Measurements from ENCODE around the gene HASPIN. TPM values are rescaled to one million over a fixed set of nuclear protein-coding genes. Genes with fewer than 3 reads are reported as not detected.
"Not testable (repeated sequence)": the region's sequence is repeated elsewhere in the genome, so short reads cannot be mapped to it uniquely, and the experiment has no call there.

HASPIN gene
- total RNA-seq, 2 experiments from 2014 or later = 21.0 to 25.2 TPM

DNA sequence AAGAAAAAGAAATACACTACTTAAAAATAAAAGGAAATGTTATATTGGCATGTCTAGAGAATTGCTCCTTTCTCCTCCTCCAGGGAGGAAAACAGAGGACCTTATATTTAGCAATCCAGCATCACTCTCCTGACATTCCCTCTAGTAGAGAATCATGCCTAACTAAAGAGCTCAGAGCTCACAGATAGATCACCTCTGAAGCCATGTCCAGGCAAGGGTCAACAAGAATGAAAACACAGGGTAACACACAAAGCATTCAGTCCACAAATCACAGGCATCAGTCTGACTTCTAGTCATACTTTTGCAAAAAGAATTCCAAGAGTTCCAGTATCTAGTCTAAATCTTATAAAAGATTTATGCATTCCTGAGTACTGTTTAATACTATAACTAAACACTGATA lies 4.4 kb upstream of the HASPIN start:
- DNase-seq (no peak), ATAC-seq (no peak)
- POLR2A ChIA-PET = interaction anchor here (0.8 kb wide), 1 partner anchor 50 kb away, joined by 4 read pairs; the partner anchor contains the start of gene EMC6
- peaks cover 72% of the 10 kb centered on the region for H3K36me3 Mint-ChIP-seq (ENCODE audit: low read depth)
- H3K9me3 Mint-ChIP-seq (ENCODE audit: low read depth) = no peaks in the 10 kb centered on the region
- CTCF ChIA-PET = interaction anchor here (0.7 to 0.9 kb wide), 2 partner anchors 19 to 68 kb away, joined by 3 read pairs; no protein-coding TSS in a partner anchor
- peaks cover 53% of the 10 kb centered on the region for H3K4me1 Mint-ChIP-seq
- no peaks in the 10 kb centered on the region for H3K27me3 Mint-ChIP-seq
- intact Hi-C loops (cut with DNase I, micrococcal nuclease) = no loop called here
- no peak overlapping the region for H3K4me3 Mint-ChIP-seq
- H3K27ac Mint-ChIP-seq = peak overlapping the region; percentile 37

- Mint-ChIP-seq H3K36me3 (ENCODE audit: low read depth) (peaks cover 75% of the 10 kb centered on the region), H3K4me1 (peaks cover 65% of the 10 kb centered on the region), H3K27me3 (no peaks in the 10 kb centered on the region), H3K4me3 (peak overlapping the region; percentile 83), H3K27ac (peak overlapping the region; percentile 93), H3K9me3 (ENCODE audit: low read depth) (no peaks in the 10 kb centered on the region)
- no peak for ATAC-seq
- ChIA-PET CTCF (interaction anchor here (0.7 to 2.8 kb wide), 15 partner anchors 9 to 908 kb away, joined by 3 to 22 read pairs (median 4); partner anchors contain the start of gene P2RX5), POLR2A (interaction anchor here (1.0 to 2.9 kb wide), 3 partner anchors 10 to 28 kb away, joined by 3 to 13 read pairs (median 5); no protein-coding TSS in a partner anchor)
- intact Hi-C loops (cut with DNase I, micrococcal nuclease) = loop anchor here (1.0 to 10.0 kb wide), 15 partner anchors 11 to 1888 kb away; partner anchors contain the start of genes CAMKK1 (in 1 of the 2), CTNS (in 1 of the 2), CYB5D2 (in 1 of the 2) and EMC6 (in 1 of the 2)
- no peak for DNase-seq
These were observed 987 bp upstream of the HASPIN start for GRCh38 chr17:3722716-3723115.

DNA sequence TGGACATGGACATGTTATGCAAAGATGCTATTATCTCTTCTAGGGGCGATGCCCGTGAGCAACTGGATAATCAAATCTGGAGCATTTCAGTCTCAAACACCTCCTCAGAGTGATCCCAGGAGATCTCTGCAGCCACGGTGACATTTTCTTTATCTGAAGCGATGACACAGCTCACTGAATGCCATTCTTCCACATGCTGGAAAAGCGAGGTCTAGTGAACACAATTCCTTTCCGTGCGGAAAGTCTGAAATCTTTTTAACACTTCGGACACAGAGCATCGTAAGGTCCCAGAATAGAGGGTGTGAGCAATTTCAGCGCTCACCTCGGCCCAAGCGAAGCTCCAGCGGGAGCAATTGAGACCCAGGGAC lies 531 bp upstream of the HASPIN start:
- DNase-seq (no peak), ATAC-seq (peak; percentile 1)
- Mint-ChIP-seq H3K27me3 (no peaks in the 10 kb centered on the region), H3K4me1 (peaks cover 63% of the 10 kb centered on the region), H3K27ac (peak overlapping the region; percentile 93), H3K9me3 (ENCODE audit: low read depth) (no peaks in the 10 kb centered on the region), H3K36me3 (ENCODE audit: low read depth) (peaks cover 73% of the 10 kb centered on the region), H3K4me3 (peak overlapping the region; percentile 83)
- CTCF ChIA-PET = interaction anchor here (0.7 to 2.8 kb wide), 14 partner anchors 9 to 909 kb away, joined by 3 to 22 read pairs (median 5); partner anchors contain the start of gene P2RX5
- intact Hi-C loops (cut with DNase I, micrococcal nuclease) = loop anchor here (1.0 to 10.0 kb wide), 15 partner anchors 12 to 1888 kb away; partner anchors contain the start of genes CAMKK1 (in 1 of the 2), CTNS (in 1 of the 2), CYB5D2 (in 1 of the 2) and EMC6 (in 1 of the 2)
- POLR2A ChIA-PET = interaction anchor here (0.8 to 2.9 kb wide), 4 partner anchors 10 to 28 kb away, joined by 3 to 13 read pairs (median 4); no protein-coding TSS in a partner anchor

GRCh38 chr17:3724378-3725077 lies 825 bp downstream of the HASPIN start:
- peak overlapping the region; percentile 83 for H3K4me3 Mint-ChIP-seq
- no peaks in the 10 kb centered on the region for H3K27me3 Mint-ChIP-seq
- H3K36me3 Mint-ChIP-seq (ENCODE audit: low read depth) = peaks cover 65% of the 10 kb centered on the region
- intact Hi-C loops (cut with DNase I, micrococcal nuclease) = loop anchor here in 1 of 2 experiments (1.0 to 10.0 kb wide), 8 partner anchors 168 to 1890 kb away; partner anchors contain the start of genes ATP2A3, CAMKK1, CYB5D2 and PELP1
- H3K27ac Mint-ChIP-seq = peak overlapping the region; percentile 76
- CTCF ChIA-PET = interaction anchor here (1.0 to 2.8 kb wide), 5 partner anchors 13 to 122 kb away, joined by 3 to 22 read pairs (median 8); no protein-coding TSS in a partner anchor
- ATAC-seq (no peak), DNase-seq (no peak)
- no peaks in the 10 kb centered on the region for H3K9me3 Mint-ChIP-seq (ENCODE audit: low read depth)
- peaks cover 55% of the 10 kb centered on the region for H3K4me1 Mint-ChIP-seq
- POLR2A ChIA-PET = interaction anchor here (0.6 to 2.9 kb wide), 3 partner anchors 14 to 1185 kb away, joined by 3 to 13 read pairs (median 3); no protein-coding TSS in a partner anchor

GRCh38 chr17:3727041-3727440 lies 3.3 kb downstream of the HASPIN start:
- H3K27ac Mint-ChIP-seq = peak overlapping the region; percentile 63

DNA sequence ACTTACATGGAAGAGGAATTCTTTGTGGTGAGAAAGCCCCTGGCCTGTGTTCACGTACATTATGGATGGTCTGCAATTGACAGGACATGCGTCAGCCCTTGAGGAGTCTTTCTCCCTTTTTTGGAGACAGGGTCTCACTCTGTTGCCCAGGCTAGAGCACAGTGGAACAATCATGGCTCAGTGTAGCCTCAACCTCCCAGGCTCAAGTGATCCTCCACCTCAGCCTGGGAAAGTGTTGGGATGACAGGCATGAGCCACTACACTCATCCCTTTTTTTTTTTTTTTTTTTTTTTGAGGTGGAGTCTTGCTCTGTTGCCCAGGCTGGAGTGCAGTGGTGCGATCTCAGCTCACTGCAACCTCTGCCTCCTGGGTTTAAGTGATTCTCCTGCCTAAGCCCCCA lies 4.4 kb downstream of the HASPIN start:
- Mint-ChIP-seq H3K36me3 (ENCODE audit: low read depth) (peaks cover 38% of the 10 kb centered on the region), H3K4me1 (peaks cover 26% of the 10 kb centered on the region)
- intact Hi-C loops (cut with DNase I, micrococcal nuclease) = loop anchor here in 1 of 2 experiments (10.0 kb wide), 3 partner anchors 637 to 1893 kb away; partner anchors contain the start of genes PELP1, RPA1 and UBE2G1
- H3K9me3 Mint-ChIP-seq (ENCODE audit: low read depth); ATAC-seq; DNase-seq; POLR2A ChIA-PET; H3K27me3 Mint-ChIP-seq; H3K27ac Mint-ChIP-seq; H3K4me3 Mint-ChIP-seq: not testable (repeated sequence)
- CTCF ChIA-PET = interaction anchor here (0.7 to 5.2 kb wide), 4 partner anchors 10 to 117 kb away, joined by 3 to 36 read pairs (median 4); no protein-coding TSS in a partner anchor

More at GRCh38 chr17:3727041-3727440, 3.3 kb downstream of the HASPIN start:
- ChIA-PET POLR2A (interaction anchor here (0.6 to 1.7 kb wide), 2 partner anchors 9 to 16 kb away, joined by 3 to 4 read pairs; no protein-coding TSS in a partner anchor), CTCF (interaction anchor here (0.8 to 5.2 kb wide), 4 partner anchors 11 to 101 kb away, joined by 3 to 36 read pairs (median 4); no protein-coding TSS in a partner anchor)
- Mint-ChIP-seq H3K4me1 (peaks cover 33% of the 10 kb centered on the region), H3K36me3 (ENCODE audit: low read depth) (peaks cover 46% of the 10 kb centered on the region), H3K4me3 (peak overlapping the region; percentile 19), H3K27me3 (no peaks in the 10 kb centered on the region), H3K9me3 (ENCODE audit: low read depth) (no peaks in the 10 kb centered on the region)
- intact Hi-C loops (cut with DNase I, micrococcal nuclease) = loop anchor here in 1 of 2 experiments (10.0 kb wide), 3 partner anchors 638 to 1892 kb away; partner anchors contain the start of genes PELP1, RPA1 and UBE2G1
- no peak for DNase-seq
- ATAC-seq = no peak

DNA sequence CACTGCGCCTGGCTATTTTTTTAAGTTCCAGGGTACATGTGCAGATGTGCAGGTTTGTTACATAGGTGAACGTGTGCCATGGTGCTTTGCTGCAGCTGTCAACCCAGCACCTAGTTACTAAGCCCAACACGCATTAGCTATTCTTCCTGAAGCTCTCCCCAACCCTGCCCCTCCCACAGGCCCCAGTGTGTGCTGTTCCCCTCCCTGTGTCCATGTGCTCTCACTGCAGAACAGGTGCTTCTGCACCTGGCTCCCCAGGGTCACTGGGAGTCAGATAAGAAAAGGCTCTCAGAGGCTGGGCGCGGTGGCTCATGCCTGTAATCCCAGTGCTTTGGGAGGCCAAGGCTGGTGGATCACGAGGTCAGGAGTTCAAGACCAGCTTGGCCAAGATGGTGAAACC lies 6.2 kb downstream of the HASPIN start:
- Mint-ChIP-seq H3K27me3 (no peaks in the 10 kb centered on the region), H3K9me3 (ENCODE audit: low read depth) (no peaks in the 10 kb centered on the region), H3K27ac (no peak overlapping the region), H3K4me3 (no peak overlapping the region), H3K36me3 (ENCODE audit: low read depth) (peaks cover 30% of the 10 kb centered on the region), H3K4me1 (peaks cover 20% of the 10 kb centered on the region)
- no peak for DNase-seq
- CTCF ChIA-PET = interaction anchor here (1.3 to 5.2 kb wide), 3 partner anchors 8 to 47 kb away, joined by 4 to 36 read pairs (median 5); no protein-coding TSS in a partner anchor
- no peak for ATAC-seq
- intact Hi-C loops (cut with DNase I, micrococcal nuclease) = loop anchor here in 1 of 2 experiments (10.0 kb wide), 3 partner anchors 635 to 1895 kb away; partner anchors contain the start of genes PELP1, RPA1 and UBE2G1
- POLR2A ChIA-PET = no interaction called here

DNA sequence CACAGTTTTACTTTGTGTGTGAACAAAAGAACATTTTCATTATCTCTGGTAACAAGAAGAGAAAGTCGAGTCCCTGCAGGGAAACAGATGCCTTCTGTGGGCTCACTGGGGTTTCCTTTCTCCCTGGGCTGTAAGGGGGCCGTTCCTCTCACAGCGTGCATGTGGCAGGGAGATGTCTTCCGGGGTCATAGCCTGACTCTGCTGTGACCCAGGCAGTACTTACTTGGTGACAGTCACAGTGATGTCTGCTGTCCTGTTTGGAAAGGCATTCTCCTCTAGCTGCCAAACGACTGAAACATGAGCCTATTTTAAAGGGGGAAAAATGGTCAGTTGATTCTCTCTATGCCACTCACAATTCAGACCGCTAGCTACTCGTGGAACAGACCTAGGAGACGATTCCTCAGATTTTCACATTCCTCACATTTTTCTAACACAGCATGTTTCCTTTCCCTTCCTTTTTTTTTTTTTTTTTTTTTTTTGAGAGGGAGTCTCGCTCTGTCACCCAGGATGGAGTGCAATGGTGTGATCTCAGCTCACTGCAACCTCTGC lies 7.3 kb downstream of the HASPIN start:
- H3K9me3 Mint-ChIP-seq (ENCODE audit: low read depth) = no peaks in the 10 kb centered on the region
- H3K4me3 Mint-ChIP-seq = no peak overlapping the region
- intact Hi-C loops (cut with DNase I, micrococcal nuclease) = no loop called here
- ChIA-PET CTCF (interaction anchor here (0.6 to 2.1 kb wide), 3 partner anchors 9 to 1031 kb away, joined by 3 to 5 read pairs (median 3); no protein-coding TSS in a partner anchor), POLR2A (no interaction called here)
- ATAC-seq (no peak), DNase-seq (no peak)
- H3K27me3 Mint-ChIP-seq = no peaks in the 10 kb centered on the region
- H3K27ac Mint-ChIP-seq = peak overlapping the region; percentile 19
- peaks cover 19% of the 10 kb centered on the region for H3K36me3 Mint-ChIP-seq (ENCODE audit: low read depth)
- H3K4me1 Mint-ChIP-seq = peaks cover 9% of the 10 kb centered on the region

DNA sequence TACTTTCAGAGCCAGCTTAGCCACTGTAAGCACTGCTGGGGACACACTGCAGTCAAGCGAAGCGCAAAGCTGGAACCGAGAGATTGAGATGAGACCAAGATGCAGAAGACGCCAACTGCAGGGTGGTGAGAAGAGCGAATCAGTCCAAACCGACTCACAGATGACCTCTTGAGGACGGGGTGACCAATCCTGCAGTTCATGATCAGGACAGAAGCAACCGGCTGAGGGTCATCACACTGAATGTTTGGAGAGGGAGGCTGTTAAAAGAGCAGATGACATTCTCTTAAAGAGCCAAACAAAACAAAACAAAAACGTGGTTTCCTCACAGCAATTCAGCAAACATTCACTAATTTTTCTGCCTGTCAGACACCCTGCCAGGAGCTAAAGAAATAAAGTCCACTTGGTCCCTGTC lies 8.5 kb downstream of the HASPIN start:
- ChIA-PET CTCF (interaction anchor here (0.6 to 9.8 kb wide), 4 partner anchors 9 to 148 kb away, joined by 3 to 235 read pairs (median 4); no protein-coding TSS in a partner anchor), POLR2A (interaction anchor here (0.6 kb wide), 1 partner anchor 129 kb away, joined by 3 read pairs; no protein-coding TSS in a partner anchor)
- Mint-ChIP-seq H3K27me3 (no peaks in the 10 kb centered on the region), H3K27ac (no peak overlapping the region), H3K4me1 (peaks cover 2% of the 10 kb centered on the region), H3K4me3 (no peak overlapping the region), H3K9me3 (ENCODE audit: low read depth) (no peaks in the 10 kb centered on the region), H3K36me3 (ENCODE audit: low read depth) (peaks cover 9% of the 10 kb centered on the region)
- no peak for DNase-seq
- intact Hi-C loops (cut with DNase I, micrococcal nuclease) = no loop called here
- ATAC-seq = no peak

DNA sequence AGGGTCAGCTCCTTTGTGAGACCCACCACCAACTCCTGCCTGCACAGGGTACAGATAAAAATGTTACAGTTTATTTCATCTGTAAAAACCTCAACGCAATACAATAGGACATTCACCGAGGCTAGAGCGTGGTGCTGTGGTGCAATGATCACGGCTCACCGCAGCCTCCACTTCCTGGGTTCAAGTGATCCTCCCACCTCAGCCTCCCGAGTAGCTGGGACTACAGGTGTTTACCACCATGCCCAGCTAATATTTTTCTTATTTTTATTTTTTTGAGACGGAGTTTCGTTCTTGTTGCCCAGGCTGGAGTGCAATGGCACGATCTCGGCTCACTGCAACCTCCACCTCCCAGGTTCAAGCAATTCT lies 11.2 kb downstream of the HASPIN start:
- H3K4me1 Mint-ChIP-seq = peaks cover 20% of the 10 kb centered on the region
- not testable (repeated sequence) for H3K9me3 Mint-ChIP-seq (ENCODE audit: low read depth); H3K27me3 Mint-ChIP-seq; DNase-seq; H3K4me3 Mint-ChIP-seq; ATAC-seq; H3K36me3 Mint-ChIP-seq (ENCODE audit: low read depth); H3K27ac Mint-ChIP-seq
- CTCF ChIA-PET = interaction anchor here (0.7 to 9.8 kb wide), 8 partner anchors 17 to 110 kb away, joined by 3 to 235 read pairs (median 3); partner anchors contain the start of gene NCBP3
- POLR2A ChIA-PET = interaction anchor here (1.7 kb wide), 1 partner anchor 9 kb away, joined by 4 read pairs; no protein-coding TSS in a partner anchor
- intact Hi-C loops (cut with DNase I, micrococcal nuclease) = loop anchor here (5.0 kb wide), 2 partner anchors 57 to 177 kb away; no protein-coding TSS in a partner anchor
